ENCODE data around the gene TUT1. TPM values are rescaled to one million over a fixed set of nuclear protein-coding genes. Genes with fewer than 3 reads are reported as not detected.

TUT1 gene
- polyA plus RNA-seq, 5 donors = 22.4 to 26.3 (median 25.0) TPM

DNA sequence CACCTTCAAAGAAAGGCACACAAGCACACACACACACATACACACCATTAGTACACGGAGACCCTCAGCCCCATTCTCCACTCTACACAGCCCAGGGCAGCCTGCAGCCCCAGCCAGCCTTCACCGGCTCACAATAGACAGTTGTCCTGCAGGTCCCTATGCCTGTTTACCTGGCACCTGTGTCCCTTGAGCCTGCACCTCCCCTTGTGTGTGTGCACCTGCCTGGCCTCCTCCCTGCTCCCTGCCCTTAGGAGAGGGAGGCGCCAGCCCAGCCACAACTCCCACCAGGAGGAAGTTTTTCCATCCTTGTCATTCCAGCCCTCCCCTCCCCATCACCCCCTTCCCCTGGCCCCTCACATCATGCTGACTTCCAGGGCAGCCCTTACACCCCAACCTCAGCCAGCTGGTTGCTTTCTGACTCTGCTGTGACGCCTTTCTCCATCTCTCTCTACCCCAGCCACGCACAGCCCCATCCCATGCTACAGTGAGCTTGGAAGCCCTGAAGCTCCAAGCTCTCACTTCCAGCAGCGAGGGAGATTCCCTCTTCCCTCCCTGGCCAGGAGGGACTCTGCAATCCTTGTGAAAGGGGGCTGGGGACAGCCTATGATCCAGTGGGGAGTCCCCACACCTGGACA lies 49.1 kb downstream of the TUT1 start:
- no peak for DNase-seq

DNA sequence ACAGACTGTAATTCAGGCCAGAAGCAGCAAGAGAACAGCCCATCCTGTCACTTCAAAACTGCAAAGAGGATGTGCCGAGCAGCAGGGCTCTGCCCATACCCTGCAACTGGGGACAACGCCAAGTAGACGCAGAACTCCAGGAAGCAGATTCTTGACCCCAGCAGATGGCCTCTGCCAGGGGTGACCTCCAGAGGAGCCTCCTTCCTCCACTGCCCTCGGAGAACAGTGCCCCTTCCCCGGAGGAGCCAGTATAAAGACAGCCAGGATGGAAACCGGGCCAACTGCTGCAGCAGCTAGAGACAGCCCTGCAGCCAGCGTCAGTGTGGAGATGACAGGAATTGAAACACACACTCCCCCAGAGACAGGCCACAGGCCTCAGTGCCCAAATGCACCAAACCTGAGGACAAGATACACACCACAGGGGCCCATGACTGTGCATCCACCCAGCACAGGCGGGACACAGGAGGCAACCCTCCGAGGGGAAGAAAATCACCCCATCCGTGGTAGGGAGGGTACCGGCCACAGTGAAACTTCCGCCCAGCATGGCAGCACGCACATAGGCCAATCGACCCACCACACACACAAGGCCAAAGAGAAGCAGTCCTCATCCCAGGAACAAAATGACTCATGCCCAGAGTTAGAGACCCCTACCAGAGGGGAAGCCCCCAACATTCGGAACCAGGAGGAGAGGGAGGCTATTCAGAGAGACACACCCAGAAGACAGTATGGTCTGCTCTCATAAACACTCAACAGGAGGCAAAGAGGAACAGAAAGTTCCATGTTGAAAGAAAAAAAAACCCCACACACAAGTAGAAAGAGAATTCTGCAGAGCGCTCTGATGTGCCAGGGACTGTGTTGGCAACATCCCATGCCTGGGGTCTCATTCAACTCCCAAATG lies 50.3 kb downstream of the TUT1 start:
- DNase-seq = no peak

DNA sequence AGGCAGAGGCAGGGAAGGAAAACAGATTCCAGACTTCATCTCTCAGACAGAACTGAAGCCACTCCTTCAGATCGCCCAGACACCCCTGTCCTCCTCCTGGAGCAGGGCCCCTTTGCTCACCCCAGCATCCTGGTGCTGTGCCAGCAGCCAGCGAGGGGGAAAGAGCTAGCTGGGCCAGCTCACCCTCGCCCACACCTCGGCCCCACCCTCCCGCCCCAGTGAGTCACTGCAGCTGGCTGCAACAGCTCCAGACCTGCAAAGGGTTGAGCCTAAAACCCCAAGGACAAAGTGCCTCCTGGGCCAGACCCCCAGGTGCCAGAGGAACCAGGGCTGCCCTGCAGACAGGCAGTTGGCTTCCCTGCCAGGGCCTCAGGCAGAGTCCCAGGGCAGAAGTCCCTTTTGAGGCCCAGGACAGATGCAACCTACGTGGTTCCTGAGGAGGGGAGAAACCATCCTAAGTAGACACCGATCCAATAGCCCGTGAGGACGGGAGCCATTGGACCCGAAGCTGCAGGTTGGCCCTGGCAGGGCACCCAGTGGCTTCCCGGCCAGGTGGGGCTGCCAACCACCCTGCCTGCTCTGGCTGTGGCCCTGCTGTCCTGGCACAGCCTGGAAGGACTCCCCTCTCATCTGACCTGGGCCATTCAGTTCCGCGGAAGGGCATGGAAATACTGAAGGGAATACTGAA lies 51.9 kb downstream of the TUT1 start:
- DNase-seq = no peak

DNA sequence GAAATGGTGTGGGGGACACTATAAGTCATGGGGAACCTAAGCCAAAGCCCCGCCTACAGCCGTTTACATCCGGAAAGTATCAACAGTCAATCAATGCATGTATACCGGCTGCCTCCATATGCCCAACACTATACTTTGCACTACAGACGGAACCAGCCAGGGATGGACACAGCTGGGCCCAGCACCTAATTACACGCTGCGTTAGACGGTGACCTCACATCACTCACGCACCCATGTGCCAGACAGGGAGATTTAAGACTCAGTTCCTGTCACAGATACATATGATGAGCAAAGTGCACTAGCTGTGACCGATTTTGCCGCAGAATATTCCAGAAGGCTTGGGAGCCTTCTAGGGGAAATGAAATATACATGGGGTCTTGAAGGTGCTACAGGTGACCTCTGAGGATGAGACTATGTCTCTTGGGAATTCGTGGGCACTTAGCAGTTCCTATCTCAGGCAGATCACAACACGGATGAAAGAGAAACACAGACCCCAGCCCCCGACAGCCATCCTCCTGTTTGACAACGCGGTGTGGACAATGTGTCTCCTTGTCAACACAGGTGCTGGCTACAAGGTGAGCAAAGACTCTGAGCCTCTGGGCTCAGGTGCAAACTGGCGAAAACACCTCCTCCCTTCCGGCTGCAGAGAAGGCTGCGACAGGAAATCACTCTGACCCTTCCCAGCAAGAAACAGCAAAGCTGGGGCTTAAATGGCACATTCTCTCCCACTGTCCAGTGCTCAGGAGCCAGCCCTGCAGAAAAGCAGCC lies 52.7 kb downstream of the TUT1 start:
- no peak for DNase-seq

DNA sequence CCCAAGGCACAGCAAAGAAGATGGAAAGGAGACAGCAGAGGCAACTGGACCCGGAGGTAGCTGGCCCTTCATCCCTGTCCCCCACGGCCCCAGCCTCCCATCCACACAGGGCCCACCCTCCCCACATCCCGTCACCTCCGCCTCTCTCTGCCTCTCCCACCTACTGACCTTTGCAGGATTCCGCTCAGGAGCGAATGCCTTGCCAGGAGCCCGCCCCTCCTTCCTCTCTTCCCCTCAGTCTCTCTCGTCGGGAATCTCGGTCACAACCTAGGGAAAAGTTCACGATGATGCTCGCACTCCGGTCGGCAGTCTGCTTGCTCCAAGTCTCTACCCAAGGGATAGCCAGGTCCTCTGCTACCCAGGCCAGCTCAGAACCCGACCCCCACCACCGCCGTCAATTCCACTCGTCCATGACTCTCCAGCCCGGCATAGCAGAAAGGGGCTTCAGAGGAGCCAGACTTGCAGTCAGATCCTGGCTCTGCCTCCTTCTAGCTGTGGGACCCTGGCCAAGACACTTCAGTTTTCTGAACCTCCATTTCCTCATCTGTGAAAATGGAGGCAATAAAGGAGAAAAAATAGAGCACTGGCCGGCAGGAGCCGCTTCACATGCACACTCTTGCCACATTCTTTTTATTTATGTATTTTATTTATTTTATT lies 54.9 kb downstream of the TUT1 start:
- no peak for DNase-seq

DNA sequence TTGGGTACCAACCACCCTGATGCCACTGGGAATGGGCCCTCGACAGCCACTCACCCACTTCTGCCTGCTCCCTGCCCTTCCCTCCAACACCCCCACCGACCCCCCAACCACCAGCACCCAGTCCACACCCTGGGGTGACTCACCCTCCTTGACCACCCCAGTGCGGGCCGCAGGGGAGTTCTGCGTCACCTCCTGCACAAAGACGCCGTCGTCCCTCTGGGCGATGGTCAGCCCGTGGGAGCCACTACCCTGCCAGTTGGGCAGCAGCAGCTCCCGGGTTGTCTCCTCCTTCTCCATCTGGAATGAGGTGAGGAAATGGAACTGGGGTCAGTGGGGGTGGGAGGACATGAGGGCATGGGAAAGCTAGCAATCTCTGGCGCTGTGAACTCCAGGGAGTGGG lies 55.5 kb downstream of the TUT1 start:
- DNase-seq = no peak

DNA sequence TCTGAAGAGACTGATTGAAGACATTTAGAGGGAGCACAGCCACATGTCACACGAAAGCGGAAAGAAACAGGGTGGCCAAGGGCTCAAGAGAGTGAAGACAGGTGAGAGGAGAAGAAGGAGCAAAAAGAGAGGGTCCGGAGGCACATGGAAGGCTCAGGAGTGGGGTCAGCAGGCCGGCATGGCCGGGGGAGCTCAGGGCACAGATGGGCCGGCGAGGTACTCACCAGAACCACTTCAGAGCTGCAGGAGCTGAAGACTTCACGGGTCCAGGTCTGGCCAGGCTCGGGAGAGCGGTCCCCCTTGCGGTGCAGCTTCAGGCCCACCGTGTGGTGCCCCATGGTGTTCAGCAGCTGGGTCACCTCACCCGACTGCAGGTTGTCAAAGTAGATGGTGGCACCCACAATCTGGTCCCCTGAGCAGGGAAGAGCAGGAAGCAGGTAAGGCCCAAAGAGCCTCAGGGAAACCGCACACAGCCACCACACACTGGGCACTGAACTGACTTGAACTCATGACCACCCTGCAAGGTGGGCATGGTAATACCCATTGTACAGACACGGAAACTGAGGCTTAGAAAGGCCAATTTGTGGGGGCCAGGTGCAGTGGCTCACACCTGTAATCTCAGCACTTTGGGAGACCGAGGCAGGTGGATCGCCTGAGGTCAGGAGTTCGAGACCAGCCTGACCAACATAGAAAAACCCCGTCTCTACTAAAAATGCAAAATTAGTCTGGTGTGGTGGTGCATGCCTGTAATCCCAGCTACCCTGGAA lies 56.4 kb downstream of the TUT1 start:
- DNase-seq = no peak

DNA sequence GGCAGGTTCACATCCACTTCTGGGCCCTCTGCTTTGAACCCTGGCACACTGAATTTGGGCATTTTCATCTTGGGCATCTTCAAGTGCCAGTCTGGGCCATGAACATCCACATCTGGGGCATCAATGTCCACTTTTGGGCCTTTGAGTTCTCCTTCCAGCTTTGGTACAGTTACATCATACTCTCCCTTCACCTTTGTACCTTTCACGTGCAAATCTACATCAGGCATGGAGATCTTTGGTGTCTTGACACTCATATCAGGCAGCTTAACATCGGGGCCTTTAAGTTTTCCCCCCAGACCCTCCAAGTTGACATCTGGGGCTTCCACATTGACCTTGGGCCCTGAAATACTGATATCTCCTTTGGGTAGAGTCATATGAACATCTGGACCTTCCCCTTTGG lies 59.2 kb downstream of the TUT1 start:
- DNase-seq = no peak

Other genes starting within 250 kb of the TUT1 start
- 10 to 100 TPM in 4 of 5 donors, 1 to 10 TPM in 1; 3.8 to 59.5 (median 30.1) TPM for gene SCGB1A1, start 172.5 kb downstream of the TUT1 start, polyA plus RNA-seq (ENCODE audit: insufficient read depth in 1 of 5, insufficient read length in 5 of 5, low replicate concordance in 1 of 5)
- gene AHNAK, start 44.7 kb downstream of the TUT1 start, polyA plus RNA-seq (ENCODE audit: insufficient read depth in 1 of 5, insufficient read length in 5 of 5, low replicate concordance in 1 of 5) = 100 to 1,000 TPM; 154 to 240 (median 173) TPM
- 1,000 to 10,000 TPM; 2,119 to 2,744 (median 2,318) TPM for gene EEF1G, start 17.6 kb downstream of the TUT1 start, polyA plus RNA-seq (ENCODE audit: insufficient read depth in 1 of 5, insufficient read length in 5 of 5, low replicate concordance in 1 of 5)
- gene MTA2, start 10.3 kb upstream of the TUT1 start, polyA plus RNA-seq (ENCODE audit: insufficient read depth in 1 of 5, insufficient read length in 5 of 5, low replicate concordance in 1 of 5) = 100 to 1,000 TPM in 1 of 5 donors, 10 to 100 TPM in 4; 88.1 to 103 (median 95.4) TPM
- gene EML3, start 21.3 kb upstream of the TUT1 start, polyA plus RNA-seq (ENCODE audit: insufficient read depth in 1 of 5, insufficient read length in 5 of 5, low replicate concordance in 1 of 5) = 10 to 100 TPM; 32.6 to 57.4 (median 49.5) TPM
- gene ROM1, start 21.7 kb upstream of the TUT1 start, polyA plus RNA-seq (ENCODE audit: insufficient read depth in 1 of 5, insufficient read length in 5 of 5, low replicate concordance in 1 of 5) = 1 to 10 TPM; 3.3 to 7.5 (median 4.8) TPM
- 10 to 100 TPM; 17.4 to 39.9 (median 26.4) TPM for gene B3GAT3, start 30.5 kb upstream of the TUT1 start, polyA plus RNA-seq (ENCODE audit: insufficient read depth in 1 of 5, insufficient read length in 5 of 5, low replicate concordance in 1 of 5)
- gene GANAB, start 55.1 kb upstream of the TUT1 start, polyA plus RNA-seq (ENCODE audit: insufficient read depth in 1 of 5, insufficient read length in 5 of 5, low replicate concordance in 1 of 5) = 100 to 1,000 TPM; 288 to 339 (median 312) TPM
- 10 to 100 TPM; 12.0 to 19.6 (median 14.3) TPM for gene INTS5, start 61.8 kb upstream of the TUT1 start, polyA plus RNA-seq (ENCODE audit: insufficient read depth in 1 of 5, insufficient read length in 5 of 5, low replicate concordance in 1 of 5)
- gene C11orf98, start 73.7 kb upstream of the TUT1 start, polyA plus RNA-seq (ENCODE audit: insufficient read depth in 1 of 5, insufficient read length in 5 of 5, low replicate concordance in 1 of 5) = 10 to 100 TPM; 45.9 to 64.1 (median 52.8) TPM
- gene CSKMT, start 73.8 kb upstream of the TUT1 start, polyA plus RNA-seq (ENCODE audit: insufficient read depth in 1 of 5, insufficient read length in 5 of 5, low replicate concordance in 1 of 5) = 1 to 10 TPM; 4.8 to 9.0 (median 7.1) TPM
- gene UQCC3, start 80.2 kb upstream of the TUT1 start, polyA plus RNA-seq (ENCODE audit: insufficient read depth in 1 of 5, insufficient read length in 5 of 5, low replicate concordance in 1 of 5) = 10 to 100 TPM in 1 of 5 donors, 1 to 10 TPM in 4; 5.0 to 10.8 (median 6.7) TPM
- gene LBHD1, start 80.7 kb upstream of the TUT1 start, polyA plus RNA-seq (ENCODE audit: insufficient read depth in 1 of 5, insufficient read length in 5 of 5, low replicate concordance in 1 of 5) = 1 to 10 TPM; 4.9 to 9.5 (median 8.8) TPM
- 100 to 1,000 TPM; 132 to 176 (median 145) TPM for gene UBXN1, start 87.5 kb upstream of the TUT1 start, polyA plus RNA-seq (ENCODE audit: insufficient read depth in 1 of 5, insufficient read length in 5 of 5, low replicate concordance in 1 of 5)
- 1 to 10 TPM in 1 of 5 donors, under 1 TPM in 4; 0.37 to 1.3 (median 0.55) TPM for gene LRRN4CL, start 98.0 kb upstream of the TUT1 start, polyA plus RNA-seq (ENCODE audit: insufficient read depth in 1 of 5, insufficient read length in 5 of 5, low replicate concordance in 1 of 5)
- gene BSCL2, start 115.9 kb upstream of the TUT1 start, polyA plus RNA-seq (ENCODE audit: insufficient read depth in 1 of 5, insufficient read length in 5 of 5, low replicate concordance in 1 of 5) = 10 to 100 TPM; 38.0 to 50.3 (median 45.9) TPM
- gene GNG3, start 116.2 kb upstream of the TUT1 start, polyA plus RNA-seq (ENCODE audit: insufficient read depth in 1 of 5, insufficient read length in 5 of 5, low replicate concordance in 1 of 5) = 1 to 10 TPM in 4 of 5 donors, under 1 TPM in 1; 0.73 to 1.7 (median 1.5) TPM
- 10 to 100 TPM; 73.0 to 85.8 (median 81.9) TPM for gene HNRNPUL2, start 135.9 kb upstream of the TUT1 start, polyA plus RNA-seq (ENCODE audit: insufficient read depth in 1 of 5, insufficient read length in 5 of 5, low replicate concordance in 1 of 5)
- 10 to 100 TPM; 36.1 to 47.0 (median 37.1) TPM for gene TTC9C, start 137.0 kb upstream of the TUT1 start, polyA plus RNA-seq (ENCODE audit: insufficient read depth in 1 of 5, insufficient read length in 5 of 5, low replicate concordance in 1 of 5)
- 1 to 10 TPM; 5.6 to 9.6 (median 7.0) TPM for gene ZBTB3, start 162.6 kb upstream of the TUT1 start, polyA plus RNA-seq (ENCODE audit: insufficient read depth in 1 of 5, insufficient read length in 5 of 5, low replicate concordance in 1 of 5)
- gene POLR2G, start 170.1 kb upstream of the TUT1 start, polyA plus RNA-seq (ENCODE audit: insufficient read depth in 1 of 5, insufficient read length in 5 of 5, low replicate concordance in 1 of 5) = 100 to 1,000 TPM; 136 to 186 (median 153) TPM
- 10 to 100 TPM; 23.5 to 30.7 (median 25.7) TPM for gene TAF6L, start 179.9 kb upstream of the TUT1 start, polyA plus RNA-seq (ENCODE audit: insufficient read depth in 1 of 5, insufficient read length in 5 of 5, low replicate concordance in 1 of 5)
- gene TMEM179B, start 195.9 kb upstream of the TUT1 start, polyA plus RNA-seq (ENCODE audit: insufficient read depth in 1 of 5, insufficient read length in 5 of 5, low replicate concordance in 1 of 5) = 10 to 100 TPM; 48.2 to 59.9 (median 51.2) TPM
- gene TMEM223, start 200.5 kb upstream of the TUT1 start, polyA plus RNA-seq (ENCODE audit: insufficient read depth in 1 of 5, insufficient read length in 5 of 5, low replicate concordance in 1 of 5) = 10 to 100 TPM; 18.8 to 28.1 (median 21.0) TPM
- 100 to 1,000 TPM; 111 to 162 (median 134) TPM for gene NXF1, start 213.9 kb upstream of the TUT1 start, polyA plus RNA-seq (ENCODE audit: insufficient read depth in 1 of 5, insufficient read length in 5 of 5, low replicate concordance in 1 of 5)
- gene STX5, start 240.5 kb upstream of the TUT1 start, polyA plus RNA-seq (ENCODE audit: insufficient read depth in 1 of 5, insufficient read length in 5 of 5, low replicate concordance in 1 of 5) = 10 to 100 TPM; 46.7 to 58.3 (median 55.5) TPM
- gene TEX54, start 241.3 kb upstream of the TUT1 start, polyA plus RNA-seq (ENCODE audit: insufficient read depth in 1 of 5, insufficient read length in 5 of 5, low replicate concordance in 1 of 5) = under 1 TPM in 2 of 5 donors, not detected in 3; 0.34 to 0.37 TPM
- gene WDR74, start 248.1 kb upstream of the TUT1 start, polyA plus RNA-seq (ENCODE audit: insufficient read depth in 1 of 5, insufficient read length in 5 of 5, low replicate concordance in 1 of 5) = 10 to 100 TPM; 35.6 to 50.3 (median 42.9) TPM

Measured in right lung (tissue), 5 donors.